ENCODE measurements around the gene PLEK2. TPM values are rescaled to one million over a fixed set of nuclear protein-coding genes. Genes with fewer than 3 reads are reported as not detected.
"Not testable (repeated sequence)": the region's sequence is repeated elsewhere in the genome, so short reads cannot be mapped to it uniquely, and the experiment has no call there.

The PLEK2 gene
- total RNA-seq, 2 donors from 2014 or later: 1.7 to 2.1 TPM

GRCh38 chr14:67408122-67408801, 3.7 kb downstream of the PLEK2 start:
- not testable (repeated sequence) for H3K27me3 Mint-ChIP-seq; H3K4me3 Mint-ChIP-seq; H3K36me3 Mint-ChIP-seq (ENCODE audit: low read depth); DNase-seq; H3K4me1 Mint-ChIP-seq; H3K9me3 ChIP-seq (ENCODE audit: control insufficient read depth, low read length, poor library complexity, severe bottlenecking); H3K27ac Mint-ChIP-seq; ATAC-seq

GRCh38 chr14:67405771-67406170, 6.2 kb downstream of the PLEK2 start:
- Mint-ChIP-seq H3K4me1 (no peaks in the 10 kb centered on the region), H3K27ac (no peak overlapping the region)

GRCh38 chr14:67400434-67400833, 11.5 kb downstream of the PLEK2 start:
- Mint-ChIP-seq H3K36me3 (ENCODE audit: low read depth) (peaks cover 3% of the 10 kb centered on the region), H3K4me3 (no peak overlapping the region), H3K27ac (no peak overlapping the region), H3K4me1 (peaks cover 4% of the 10 kb centered on the region), H3K27me3 (no peaks in the 10 kb centered on the region)
- ATAC-seq (no peak), DNase-seq (no peak)
- H3K9me3 ChIP-seq (ENCODE audit: control insufficient read depth, low read length, poor library complexity, severe bottlenecking): no peaks in the 10 kb centered on the region

More at GRCh38 chr14:67405771-67406170, 6.2 kb downstream of the PLEK2 start:
- no peak for DNase-seq
- Mint-ChIP-seq H3K4me3 (no peak overlapping the region), H3K27me3 (no peaks in the 10 kb centered on the region), H3K36me3 (ENCODE audit: low read depth) (no peaks in the 10 kb centered on the region)
- no peak for ATAC-seq
- H3K9me3 ChIP-seq (ENCODE audit: control insufficient read depth, low read length, poor library complexity, severe bottlenecking): no peaks in the 10 kb centered on the region

- Mint-ChIP-seq H3K27me3 (no peaks in the 10 kb centered on the region), H3K4me3 (no peak overlapping the region), H3K27ac (no peak overlapping the region), H3K36me3 (ENCODE audit: low read depth) (peaks cover 3% of the 10 kb centered on the region), H3K4me1 (peaks cover 4% of the 10 kb centered on the region)
- H3K9me3 ChIP-seq (ENCODE audit: control insufficient read depth, low read length, poor library complexity, severe bottlenecking): no peaks in the 10 kb centered on the region
- ATAC-seq (no peak), DNase-seq (no peak)
Measured at GRCh38 chr14:67397536-67397935, 14.4 kb downstream of the PLEK2 start.

GRCh38 chr14:67396381-67396970, 15.5 kb downstream of the PLEK2 start:
- Mint-ChIP-seq H3K4me1 (peaks cover 6% of the 10 kb centered on the region), H3K27ac (no peak overlapping the region), H3K36me3 (ENCODE audit: low read depth) (peaks cover 3% of the 10 kb centered on the region), H3K4me3 (no peak overlapping the region), H3K27me3 (no peaks in the 10 kb centered on the region)
- no peaks in the 10 kb centered on the region for H3K9me3 ChIP-seq (ENCODE audit: control insufficient read depth, low read length, poor library complexity, severe bottlenecking)
- ATAC-seq (no peak), DNase-seq (no peak)

GRCh38 chr14:67395876-67396189, 16.1 kb downstream of the PLEK2 start:
- peaks cover 3% of the 10 kb centered on the region for H3K36me3 Mint-ChIP-seq (ENCODE audit: low read depth)
- ATAC-seq: no peak
- H3K4me1 Mint-ChIP-seq: peaks cover 9% of the 10 kb centered on the region
- H3K27ac Mint-ChIP-seq: no peak overlapping the region
- H3K27me3 Mint-ChIP-seq: no peaks in the 10 kb centered on the region
- H3K9me3 ChIP-seq (ENCODE audit: control insufficient read depth, low read length, poor library complexity, severe bottlenecking): no peaks in the 10 kb centered on the region
- no peak overlapping the region for H3K4me3 Mint-ChIP-seq
- DNase-seq: no peak

- Mint-ChIP-seq H3K4me3 (no peak overlapping the region), H3K27me3 (no peaks in the 10 kb centered on the region), H3K27ac (no peak overlapping the region), H3K36me3 (ENCODE audit: low read depth) (peaks cover 3% of the 10 kb centered on the region), H3K4me1 (peaks cover 12% of the 10 kb centered on the region)
- no peak for DNase-seq
- H3K9me3 ChIP-seq (ENCODE audit: control insufficient read depth, low read length, poor library complexity, severe bottlenecking): no peaks in the 10 kb centered on the region
- no peak for ATAC-seq
Measured at GRCh38 chr14:67395086-67395875, 16.7 kb downstream of the PLEK2 start.

- no peak for DNase-seq
- H3K9me3 ChIP-seq (ENCODE audit: control insufficient read depth, low read length, poor library complexity, severe bottlenecking): no peaks in the 10 kb centered on the region
- no peak for ATAC-seq
- H3K27me3 Mint-ChIP-seq: no peaks in the 10 kb centered on the region
- H3K4me1 Mint-ChIP-seq: peaks cover 10% of the 10 kb centered on the region
- peaks cover 3% of the 10 kb centered on the region for H3K36me3 Mint-ChIP-seq (ENCODE audit: low read depth)
- H3K27ac Mint-ChIP-seq: no peak overlapping the region
- no peak overlapping the region for H3K4me3 Mint-ChIP-seq
Measured at GRCh38 chr14:67393689-67394088, 18.3 kb downstream of the PLEK2 start.

- ATAC-seq (no peak), DNase-seq (no peak)
- peaks cover 8% of the 10 kb centered on the region for H3K4me1 Mint-ChIP-seq
- H3K36me3 Mint-ChIP-seq (ENCODE audit: low read depth): peaks cover 3% of the 10 kb centered on the region
- no peak overlapping the region for H3K4me3 Mint-ChIP-seq
- H3K27me3 Mint-ChIP-seq: no peaks in the 10 kb centered on the region
- no peaks in the 10 kb centered on the region for H3K9me3 ChIP-seq (ENCODE audit: control insufficient read depth, low read length, poor library complexity, severe bottlenecking)
- no peak overlapping the region for H3K27ac Mint-ChIP-seq
Measured at GRCh38 chr14:67392800-67393199, 19.2 kb downstream of the PLEK2 start.

GRCh38 chr14:67392123-67392522, 19.8 kb downstream of the PLEK2 start:
- no peaks in the 10 kb centered on the region for H3K27me3 Mint-ChIP-seq
- peaks cover 8% of the 10 kb centered on the region for H3K4me1 Mint-ChIP-seq
- ATAC-seq: no peak
- no peak overlapping the region for H3K4me3 Mint-ChIP-seq
- H3K27ac Mint-ChIP-seq: no peak overlapping the region
- H3K9me3 ChIP-seq (ENCODE audit: control insufficient read depth, low read length, poor library complexity, severe bottlenecking): no peaks in the 10 kb centered on the region
- peaks cover 3% of the 10 kb centered on the region for H3K36me3 Mint-ChIP-seq (ENCODE audit: low read depth)
- no peak for DNase-seq

GRCh38 chr14:67391268-67391667, 20.7 kb downstream of the PLEK2 start:
- DNase-seq: no peak
- no peaks in the 10 kb centered on the region for H3K9me3 ChIP-seq (ENCODE audit: control insufficient read depth, low read length, poor library complexity, severe bottlenecking)
- Mint-ChIP-seq H3K4me3 (no peak overlapping the region), H3K27ac (peak overlapping the region; percentile 41), H3K27me3 (no peaks in the 10 kb centered on the region), H3K4me1 (peaks cover 8% of the 10 kb centered on the region), H3K36me3 (ENCODE audit: low read depth) (no peaks in the 10 kb centered on the region)
- ATAC-seq: peak; percentile 40

GRCh38 chr14:67389811-67390534, 22.0 kb downstream of the PLEK2 start:
- Mint-ChIP-seq H3K27ac (peak overlapping the region; percentile 16), H3K4me3 (no peak overlapping the region), H3K36me3 (ENCODE audit: low read depth) (no peaks in the 10 kb centered on the region), H3K4me1 (peaks cover 8% of the 10 kb centered on the region), H3K27me3 (no peaks in the 10 kb centered on the region)
- no peaks in the 10 kb centered on the region for H3K9me3 ChIP-seq (ENCODE audit: control insufficient read depth, low read length, poor library complexity, severe bottlenecking)
- DNase-seq (no peak), ATAC-seq (no peak)

GRCh38 chr14:67389275-67389674, 22.7 kb downstream of the PLEK2 start:
- H3K4me3 Mint-ChIP-seq: no peak overlapping the region
- H3K9me3 ChIP-seq (ENCODE audit: control insufficient read depth, low read length, poor library complexity, severe bottlenecking): no peaks in the 10 kb centered on the region
- peak overlapping the region; percentile 24 for H3K27ac Mint-ChIP-seq
- H3K27me3 Mint-ChIP-seq: no peaks in the 10 kb centered on the region
- DNase-seq: no peak
- H3K4me1 Mint-ChIP-seq: peaks cover 8% of the 10 kb centered on the region
- no peaks in the 10 kb centered on the region for H3K36me3 Mint-ChIP-seq (ENCODE audit: low read depth)
- ATAC-seq: no peak
